Inflammatory macrophage treated with lipopolysaccharide for 1 hour (primary cell): ENCODE results near the gene TOR1AIP1.

Experiments used
- DNase-seq, 2 donors: peaks; one replicate each; pipeline ENCODE4 v3.0.0-alpha.2; 2020 to 2022

The TOR1AIP1 gene

DNA sequence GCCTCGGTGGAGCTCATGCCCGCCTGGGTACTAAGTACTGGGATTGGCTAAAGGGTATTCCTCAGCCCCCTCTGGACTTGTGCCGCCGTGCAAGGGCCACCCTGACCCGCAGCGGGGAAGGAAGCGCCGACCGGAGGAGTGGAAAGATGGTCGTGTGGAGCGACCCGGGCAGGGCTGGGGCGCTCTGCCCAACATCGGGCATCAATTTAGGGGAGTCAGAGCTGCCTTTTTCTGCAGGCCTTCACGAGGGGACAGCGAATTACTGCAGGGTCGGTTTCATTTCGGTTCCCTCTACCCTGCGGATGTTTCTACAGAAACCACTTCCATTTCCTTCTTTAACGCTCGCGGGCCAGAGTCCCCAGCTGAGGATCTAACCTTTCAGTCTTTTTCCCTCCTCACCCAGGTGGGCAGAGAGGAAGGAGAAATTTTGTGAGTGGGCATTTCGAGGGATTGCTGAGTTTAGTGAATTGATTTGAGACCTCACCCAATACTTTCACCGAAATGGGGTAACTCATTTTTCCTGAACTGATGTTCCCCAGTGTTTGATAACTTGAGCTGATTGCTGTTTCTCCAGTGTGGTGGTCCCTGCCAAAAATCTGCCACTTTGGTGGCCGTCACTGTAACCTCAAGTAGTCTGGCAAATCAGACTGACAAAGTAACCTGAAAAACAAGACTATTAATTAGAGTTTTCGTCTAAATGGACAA lies 1.1 kb downstream of the TOR1AIP1 start:
- peak; percentile 28 to 33 for DNase-seq

DNA sequence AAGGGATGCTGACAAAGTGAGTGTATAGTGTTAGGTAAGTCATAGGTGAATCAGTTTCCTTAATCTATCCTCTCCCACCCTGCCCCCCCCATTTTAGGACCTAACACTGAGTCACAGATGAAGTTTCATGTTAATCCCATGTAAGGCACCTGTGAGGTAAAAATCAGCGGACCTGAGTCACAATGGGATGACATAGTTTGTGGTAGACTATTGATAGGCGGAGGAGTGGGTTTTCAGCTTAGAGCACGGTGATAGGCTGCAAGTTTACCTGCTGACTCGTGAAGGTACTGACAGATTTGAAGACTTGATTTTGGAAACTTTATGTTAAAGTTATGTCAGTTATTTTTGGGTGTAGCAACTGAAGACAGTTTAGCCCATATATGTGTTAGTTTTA lies 1.7 kb downstream of the TOR1AIP1 start:
- no peak for DNase-seq

DNA sequence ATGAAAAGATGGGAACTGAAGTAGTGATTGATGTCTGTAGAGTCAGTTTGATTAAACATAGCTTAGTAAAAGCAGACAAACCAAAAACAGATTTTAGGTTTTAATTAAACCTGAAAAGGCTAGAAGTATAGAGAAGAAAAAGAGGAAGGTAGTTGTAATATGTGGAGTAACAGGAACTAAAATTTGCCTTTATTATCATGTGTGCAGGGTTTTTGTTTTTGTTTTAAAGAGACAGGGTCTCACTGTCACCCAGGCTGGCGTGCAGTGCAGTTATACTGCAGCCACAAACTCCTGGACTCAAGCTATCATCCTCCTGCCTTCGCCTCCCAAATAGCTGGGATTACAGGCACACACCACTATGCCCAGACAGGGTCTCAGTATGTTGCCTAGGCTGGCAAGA lies 6.0 kb downstream of the TOR1AIP1 start:
- DNase-seq: no peak

DNA sequence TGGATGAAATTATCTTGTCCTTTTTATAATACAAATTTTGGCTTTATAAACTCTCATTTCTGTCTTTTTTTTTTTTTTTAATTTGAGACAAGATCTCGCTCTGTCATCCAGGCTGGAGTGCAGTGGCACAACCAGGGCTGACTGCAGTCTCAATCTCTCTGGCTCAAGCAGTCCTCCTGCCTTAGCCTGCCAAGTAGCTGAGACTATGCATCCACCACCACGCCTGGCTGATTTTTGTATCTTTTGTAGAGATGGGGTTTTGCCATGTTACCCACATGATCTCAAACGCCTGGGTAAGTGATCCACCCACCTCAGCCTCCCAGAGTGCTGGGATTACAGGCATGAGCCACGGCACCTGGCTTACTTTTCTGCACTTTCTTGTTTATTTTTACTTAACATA lies 7.5 kb downstream of the TOR1AIP1 start:
- DNase-seq: no peak

DNA sequence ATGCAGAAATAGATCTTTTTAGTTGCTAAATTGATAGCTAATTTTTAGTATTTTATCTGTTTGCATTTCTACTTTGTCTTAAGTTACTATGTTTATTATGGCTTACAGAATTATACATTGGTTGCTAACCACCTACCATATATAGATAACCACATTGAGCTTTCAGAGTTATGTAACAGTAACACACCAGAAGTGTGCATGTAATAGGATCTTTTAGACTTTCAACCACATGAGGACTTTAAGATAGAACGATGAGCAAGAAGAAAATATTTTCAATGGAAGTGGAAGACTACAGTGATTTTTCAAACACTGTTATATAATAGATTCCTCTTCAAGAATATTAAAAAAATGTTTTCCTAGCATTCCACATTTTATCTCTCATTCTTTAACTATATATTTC lies 28.8 kb downstream of the TOR1AIP1 start:
- no peak for DNase-seq

DNA sequence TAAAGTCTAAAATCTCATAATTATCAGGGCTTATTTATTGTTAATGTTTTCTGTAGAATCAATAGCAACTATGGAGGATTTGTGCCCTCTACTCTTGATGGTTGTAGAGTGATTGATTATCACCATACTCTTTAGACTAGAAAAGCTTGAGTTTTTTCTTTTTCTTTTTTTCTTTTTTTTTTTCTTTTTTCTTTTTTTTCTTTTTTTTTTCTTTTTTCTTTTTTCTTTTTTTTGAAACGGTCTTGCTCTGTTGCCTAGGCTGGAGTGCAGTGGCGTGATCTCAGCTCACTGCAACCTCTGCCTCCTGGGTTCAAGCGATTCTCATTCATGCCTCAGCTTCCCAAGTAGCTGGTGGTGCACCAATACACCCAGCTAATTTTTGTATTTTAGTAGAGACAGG lies 29.7 kb downstream of the TOR1AIP1 start:
- no peak for DNase-seq

DNA sequence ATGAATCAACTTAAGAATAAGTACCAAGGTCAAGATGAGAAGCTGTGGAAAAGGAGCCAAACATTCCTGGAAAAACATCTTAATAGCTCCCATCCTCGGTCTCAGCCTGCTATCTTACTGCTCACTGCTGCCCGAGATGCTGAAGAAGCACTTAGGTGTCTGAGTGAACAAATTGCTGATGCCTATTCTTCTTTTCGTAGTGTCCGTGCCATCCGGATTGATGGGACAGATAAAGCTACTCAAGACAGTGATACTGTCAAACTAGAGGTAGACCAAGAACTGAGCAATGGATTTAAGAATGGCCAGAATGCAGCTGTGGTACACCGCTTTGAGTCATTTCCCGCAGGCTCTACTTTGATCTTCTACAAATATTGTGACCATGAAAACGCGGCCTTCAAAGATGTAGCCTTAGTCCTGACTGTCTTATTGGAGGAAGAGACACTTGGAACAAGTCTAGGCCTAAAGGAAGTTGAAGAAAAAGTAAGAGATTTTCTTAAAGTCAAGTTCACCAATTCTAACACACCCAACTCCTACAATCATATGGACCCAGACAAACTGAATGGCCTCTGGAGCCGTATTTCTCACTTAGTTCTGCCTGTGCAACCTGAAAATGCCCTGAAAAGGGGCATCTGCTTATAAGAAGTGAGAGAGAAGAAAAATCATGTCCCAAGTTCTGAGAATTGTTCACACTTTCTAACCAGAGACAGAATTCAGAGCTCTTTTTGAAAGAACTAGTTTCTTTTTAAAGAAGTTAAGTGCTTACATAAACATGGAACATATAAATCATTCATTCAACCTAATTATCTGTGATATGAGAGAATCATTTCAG lies 35.7 kb downstream of the TOR1AIP1 start:
- DNase-seq: no peak

DNA sequence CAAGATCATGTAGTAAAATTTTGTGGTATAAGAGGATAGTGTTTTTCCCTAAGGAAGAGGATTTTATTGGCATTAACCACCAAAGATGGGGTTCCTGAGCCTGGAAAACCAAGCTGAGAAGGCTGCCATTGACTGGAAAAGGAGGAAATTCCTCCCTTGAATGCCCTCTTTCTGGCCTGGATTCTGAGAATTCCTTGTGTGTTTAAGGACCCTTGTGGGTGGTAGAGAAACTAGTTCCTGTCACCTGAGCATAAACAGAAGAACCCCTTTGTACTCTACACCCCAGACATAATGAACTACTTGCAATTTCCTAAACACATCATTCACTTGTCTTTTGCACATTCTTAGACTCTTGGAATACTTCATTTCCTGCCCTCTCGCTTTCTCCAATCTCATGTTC lies 39.4 kb downstream of the TOR1AIP1 start:
- DNase-seq: no peak

DNA sequence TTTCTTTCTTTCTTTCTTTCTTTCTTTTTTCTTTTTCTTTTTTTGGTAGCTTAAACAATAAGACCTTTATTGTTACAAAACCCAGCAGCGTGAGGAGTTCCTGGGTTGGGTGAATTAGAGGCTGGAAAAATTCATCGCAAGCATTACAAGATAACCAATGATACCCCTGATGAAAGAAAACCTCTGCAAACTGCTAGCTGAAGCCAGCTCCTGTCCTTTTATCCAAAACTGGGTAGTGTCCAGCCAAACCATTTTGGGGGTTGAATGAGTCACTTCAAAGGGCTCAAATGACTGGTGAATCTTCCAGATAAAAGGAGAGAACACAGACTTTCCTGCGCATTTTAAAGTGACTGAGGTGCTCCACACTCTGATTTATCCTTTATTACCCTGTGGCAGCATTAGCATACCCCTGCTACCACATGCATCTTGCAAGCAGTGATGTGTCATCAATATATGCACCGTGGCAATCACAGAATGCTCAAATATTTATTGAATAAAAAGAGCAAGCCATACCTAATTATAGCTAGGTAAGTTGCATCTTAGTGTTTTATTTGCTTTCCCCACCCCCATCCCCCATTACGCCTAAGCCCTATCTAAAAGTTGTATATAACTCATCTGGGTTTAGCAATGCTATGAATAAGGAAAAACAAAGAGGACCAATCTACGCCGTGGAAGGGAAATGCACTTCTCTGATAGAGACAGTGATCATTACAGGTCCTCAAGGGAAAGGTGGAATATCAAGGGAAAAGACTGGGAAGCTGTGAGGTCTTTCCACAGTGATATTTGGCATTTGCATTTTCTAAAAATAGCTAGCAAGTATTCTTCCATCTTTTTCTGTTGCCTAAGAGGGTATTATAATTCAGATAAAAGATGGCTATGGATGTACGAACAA lies 40.1 kb downstream of the TOR1AIP1 start:
- no peak for DNase-seq

DNA sequence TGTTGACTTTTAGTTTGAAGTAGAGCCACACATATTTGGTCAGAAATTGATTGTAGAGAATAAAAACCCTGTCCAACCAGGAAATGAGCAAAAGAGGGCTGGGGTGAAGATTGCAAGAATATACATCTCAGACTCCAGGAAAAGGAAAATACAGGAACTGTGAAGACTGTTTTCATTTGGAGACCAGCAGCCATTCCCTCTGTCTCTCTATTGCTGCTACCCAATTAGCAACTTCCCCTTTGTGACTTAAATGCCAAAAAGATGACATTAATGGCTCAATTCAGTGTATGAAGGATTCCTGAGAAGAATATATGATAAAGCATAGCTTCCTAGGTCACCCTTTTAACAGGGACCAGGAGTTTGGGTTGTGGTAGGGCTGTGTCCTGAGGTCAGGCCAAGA lies 40.9 kb downstream of the TOR1AIP1 start:
- peak in 1 of 2 donors; percentile 12 for DNase-seq

DNA sequence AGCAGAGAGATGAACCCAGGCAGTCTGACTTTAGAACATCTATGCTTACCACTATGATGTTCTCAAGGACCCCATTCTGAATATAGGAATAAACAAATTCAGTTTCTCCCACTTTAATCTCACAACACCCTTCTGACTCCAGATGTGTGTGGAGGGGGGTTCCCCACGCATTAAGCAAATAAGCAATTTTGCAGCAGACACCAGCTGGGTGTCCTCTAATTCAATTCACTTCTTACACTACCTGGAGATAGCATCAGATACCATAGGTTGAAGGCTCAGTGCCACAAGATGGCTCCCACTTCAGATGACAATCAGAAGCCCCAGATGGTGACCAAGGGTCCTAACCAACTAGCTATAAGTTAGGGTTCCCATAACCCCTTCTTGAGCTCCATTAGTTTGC lies 42.2 kb downstream of the TOR1AIP1 start:
- DNase-seq: no peak

DNA sequence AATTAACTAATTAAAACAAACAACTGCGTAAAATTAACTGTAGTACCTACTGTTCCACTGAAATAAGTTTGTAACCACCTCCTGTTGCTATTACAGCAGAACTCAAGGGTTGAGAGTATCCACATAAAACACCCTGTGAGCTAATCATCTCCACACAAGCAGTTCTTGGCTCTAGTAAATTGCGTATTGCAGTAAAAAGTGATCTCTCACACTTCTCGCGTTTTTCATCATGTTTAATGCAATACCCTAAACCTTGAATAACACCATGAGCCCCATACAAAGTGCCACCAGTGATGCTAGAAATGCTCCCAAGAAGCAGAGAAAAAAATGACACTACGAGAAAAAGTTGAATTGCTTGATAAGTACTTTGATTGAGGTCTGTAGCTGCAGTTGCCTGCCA lies 43.2 kb downstream of the TOR1AIP1 start:
- no peak for DNase-seq

DNA sequence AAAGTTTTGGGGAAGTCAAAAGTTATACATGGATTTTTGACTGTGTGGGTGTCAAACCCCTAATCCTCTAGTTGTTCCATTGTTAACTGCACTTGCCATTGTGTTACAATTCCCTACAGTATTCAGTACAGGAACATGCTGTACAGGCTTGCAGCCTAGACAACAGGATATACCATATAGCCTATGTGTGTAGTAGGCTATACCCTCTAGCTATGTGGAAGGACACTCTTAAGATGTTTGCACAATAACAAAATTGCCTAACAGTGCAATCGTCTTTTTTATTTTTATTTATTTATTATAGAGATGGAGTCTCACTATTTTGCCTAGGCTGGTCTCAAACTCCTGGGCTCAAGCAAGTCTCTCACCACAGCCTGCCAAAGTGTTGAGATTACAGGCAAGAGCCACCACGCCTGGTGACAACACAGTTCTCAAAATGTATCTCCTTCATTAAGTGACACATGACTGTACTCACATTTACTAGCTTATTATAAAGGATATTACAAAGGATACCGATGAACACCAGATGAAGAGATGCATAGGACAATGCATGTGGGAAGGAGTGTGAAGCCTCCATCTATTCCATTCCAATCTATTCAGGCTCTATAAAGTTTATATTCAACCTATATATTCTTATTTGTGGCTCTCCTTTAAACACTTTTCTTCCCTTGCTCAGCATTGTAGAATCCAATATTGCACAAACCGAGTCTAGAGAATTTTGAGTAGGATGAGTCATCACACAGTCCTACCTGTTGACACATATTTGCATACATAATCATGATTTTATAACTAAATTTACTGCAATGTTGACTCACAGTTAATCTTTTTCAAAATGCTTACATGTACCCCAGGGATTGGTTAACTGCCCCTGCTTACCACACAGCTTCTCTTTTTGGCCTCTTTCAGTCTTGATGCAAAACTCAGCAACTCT lies 44.1 kb downstream of the TOR1AIP1 start:
- DNase-seq: peak; percentile 57 to 77

DNA sequence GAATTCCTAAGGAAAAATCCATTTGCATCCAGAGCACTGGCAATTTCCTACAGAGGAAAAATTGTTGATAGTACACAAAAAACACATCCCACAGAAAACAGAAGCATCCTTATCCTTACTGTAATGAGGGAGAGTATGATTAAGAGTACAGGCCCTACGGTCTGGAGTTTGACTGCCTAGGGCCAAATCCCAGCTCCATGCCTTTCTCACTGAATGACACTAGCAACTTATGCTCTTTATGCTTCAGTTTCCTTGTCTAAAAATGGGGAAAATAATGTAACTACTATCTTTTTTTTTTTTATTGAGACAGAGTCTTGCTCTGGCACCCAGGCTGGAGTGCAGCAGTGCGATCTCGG lies 44.7 kb downstream of the TOR1AIP1 start:
- no peak for DNase-seq

DNA sequence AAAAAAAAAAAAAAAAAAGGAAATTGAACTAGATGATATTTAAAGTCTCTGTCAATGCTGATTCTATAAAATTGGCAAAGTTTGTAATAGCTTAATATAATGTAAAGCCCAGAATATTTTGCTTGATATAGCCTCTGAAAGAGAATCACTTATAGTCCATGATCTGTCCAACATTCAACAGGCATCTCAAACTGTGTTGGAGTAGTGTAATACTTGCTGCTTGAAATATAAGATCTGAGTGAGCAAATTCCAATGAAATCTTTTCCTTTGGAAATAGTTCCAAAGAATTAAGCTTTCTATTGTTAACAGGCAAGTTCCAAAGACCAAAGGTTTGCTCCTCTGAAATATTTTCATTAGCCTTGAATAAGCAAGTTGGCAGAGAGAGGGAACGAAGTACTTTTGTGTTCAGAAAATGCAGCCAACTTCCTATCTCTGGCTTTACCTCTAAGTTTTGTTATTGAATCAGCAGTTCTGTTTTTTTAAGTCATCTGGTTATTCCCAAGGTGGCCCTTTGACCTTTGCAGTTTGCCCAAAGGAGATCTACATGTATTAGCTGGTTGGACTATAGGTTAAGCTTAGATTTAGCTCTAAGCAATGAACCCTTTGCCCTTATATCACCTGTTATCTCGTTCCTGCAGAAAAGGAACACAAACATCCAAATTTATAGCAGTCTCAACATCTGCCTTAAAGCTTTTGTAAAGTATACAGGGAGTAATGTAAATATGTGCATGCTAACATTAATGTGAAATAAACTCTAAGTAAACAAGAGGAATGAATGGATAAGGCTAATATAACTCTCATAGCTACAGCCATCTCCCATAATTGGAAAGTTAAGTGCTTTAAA lies 48.1 kb downstream of the TOR1AIP1 start:
- DNase-seq: no peak

DNA sequence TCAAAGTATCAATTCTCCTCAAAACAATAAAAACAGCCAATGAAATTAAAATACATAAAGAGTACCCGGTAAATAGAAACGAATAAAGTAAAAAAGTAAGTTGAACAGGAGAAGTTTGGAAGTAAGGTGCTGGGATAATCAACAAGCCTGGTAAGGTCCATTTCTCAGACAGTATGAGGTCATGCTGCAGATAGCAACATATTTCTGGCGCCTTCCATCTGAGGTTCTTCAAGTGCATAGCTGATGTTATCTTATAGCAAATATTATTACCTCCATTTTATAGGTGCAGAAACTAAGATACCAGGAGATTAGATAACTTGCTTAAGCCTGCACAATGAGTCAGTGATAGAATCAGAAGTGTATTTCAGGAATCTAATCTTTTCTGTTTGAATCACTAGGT lies 48.8 kb downstream of the TOR1AIP1 start:
- DNase-seq: no peak

DNA sequence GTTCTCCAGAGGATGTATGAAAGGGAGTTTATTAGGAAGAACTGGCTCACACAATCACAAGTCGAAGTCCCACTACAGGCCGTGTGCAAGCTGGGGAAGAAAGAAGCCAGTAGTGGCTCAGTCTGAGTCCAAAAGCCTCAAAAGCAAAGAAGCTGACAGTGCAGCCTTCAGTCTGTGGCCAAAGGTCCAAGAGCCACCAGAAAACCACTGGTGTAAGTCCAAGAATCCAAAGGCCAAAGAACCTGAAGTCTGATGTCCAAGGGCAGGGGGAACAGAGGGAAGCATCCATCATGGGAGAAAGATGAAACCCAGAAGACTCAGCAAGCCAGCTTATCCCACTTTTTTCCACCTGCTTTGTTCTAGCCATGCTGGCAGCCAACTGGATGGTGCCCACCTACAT lies 51.1 kb downstream of the TOR1AIP1 start:
- no peak for DNase-seq

DNA sequence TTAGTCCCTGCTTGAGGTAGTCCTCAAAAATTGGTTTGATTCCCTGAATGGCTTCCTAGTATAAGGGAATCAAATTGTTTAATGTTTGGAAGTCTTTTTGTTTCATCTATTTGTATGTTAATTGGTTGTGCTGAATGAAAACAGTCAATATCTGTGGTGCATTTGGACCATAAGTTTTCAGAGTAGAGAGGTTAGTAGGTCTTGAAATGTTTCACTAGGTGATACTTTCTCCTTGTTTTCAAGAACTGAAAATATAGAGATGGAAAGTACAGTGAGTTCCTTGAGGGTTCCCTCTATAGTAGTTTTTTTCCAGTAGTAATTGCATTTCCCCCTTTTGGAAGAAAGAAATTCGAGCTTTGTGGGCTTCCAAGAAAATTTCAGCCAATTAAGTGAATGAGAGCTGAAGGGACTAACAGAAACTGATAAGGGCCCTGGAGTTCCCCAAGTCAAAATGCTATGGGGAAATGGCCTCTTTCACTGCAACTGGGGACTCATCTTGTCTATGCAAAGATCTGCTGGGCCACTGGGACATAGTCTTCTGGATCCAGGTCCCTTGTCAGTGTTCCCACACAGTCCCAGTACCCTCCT lies 53.9 kb downstream of the TOR1AIP1 start:
- DNase-seq: no peak

DNA sequence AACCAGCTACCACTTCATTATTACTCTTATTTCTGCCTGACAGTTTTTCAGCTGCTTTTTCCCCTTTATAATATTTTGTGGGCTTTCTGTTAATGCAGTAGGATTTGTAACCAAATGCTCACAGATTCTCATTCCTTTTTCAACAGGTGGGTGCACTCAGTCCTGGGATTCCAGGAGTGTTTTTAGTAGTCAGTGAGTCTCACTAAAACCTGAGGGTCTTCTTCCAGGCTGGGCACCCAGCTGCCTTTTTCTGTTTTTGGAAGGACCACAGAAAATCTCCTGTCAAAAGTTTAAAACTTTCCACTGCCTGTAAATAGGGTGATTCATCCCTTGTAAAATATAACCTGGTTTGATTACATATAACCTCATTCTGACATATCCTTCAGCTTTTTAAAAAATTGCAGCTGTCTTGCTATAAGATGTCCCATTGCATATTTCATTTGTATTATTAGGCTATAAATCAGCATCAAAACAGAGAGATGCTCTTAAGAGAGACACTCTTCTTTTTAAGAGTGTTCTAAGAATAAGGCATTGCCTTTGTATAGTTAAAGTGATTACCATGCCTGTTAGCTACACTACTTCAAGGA lies 55.7 kb downstream of the TOR1AIP1 start:
- no peak for DNase-seq

DNA sequence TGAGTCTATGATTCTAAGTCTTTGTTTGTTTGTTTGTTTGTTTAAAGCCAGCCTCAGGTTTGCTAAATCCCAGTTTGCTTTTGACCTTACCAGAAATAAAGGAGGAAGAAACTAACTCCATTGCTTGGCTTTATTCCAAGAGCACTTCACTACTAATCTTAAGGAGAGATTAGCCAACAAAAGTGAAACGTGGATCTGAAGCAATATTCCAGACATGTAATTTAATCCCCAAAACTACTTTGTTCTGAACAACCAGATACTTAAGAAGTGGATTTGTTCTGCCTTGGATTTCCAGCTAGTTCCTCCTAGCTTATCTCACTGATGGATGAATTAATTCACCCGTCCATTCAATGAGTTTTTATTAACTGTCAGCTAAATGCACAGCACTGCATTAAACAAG lies 56.7 kb downstream of the TOR1AIP1 start:
- DNase-seq: peak; percentile 17 to 33

DNA sequence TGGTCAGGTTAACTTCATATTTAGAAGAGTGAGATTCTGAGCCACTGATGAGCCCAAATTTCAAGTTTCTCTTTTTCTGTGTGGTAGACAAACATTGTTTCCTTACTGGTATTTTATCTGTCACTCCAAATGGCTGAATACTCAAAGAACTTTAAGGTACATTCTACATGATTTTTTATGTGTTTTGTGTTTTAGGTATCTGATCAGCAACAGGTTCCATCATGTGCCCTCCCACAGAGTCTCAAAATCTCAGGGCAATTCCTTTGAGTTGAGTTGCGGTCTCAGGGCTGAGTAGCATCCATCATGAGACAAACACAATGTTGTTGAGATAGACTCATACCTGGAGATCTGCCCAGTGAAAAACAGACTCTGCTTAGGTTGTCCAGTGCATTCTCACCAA lies 57.9 kb downstream of the TOR1AIP1 start:
- no peak for DNase-seq
